HS-27A (cell line): ENCODE results near the gene SDC4.

Source experiments
- DNase-seq: peaks from one replicate; pipeline ENCODE4 v3.0.0-alpha.2; 2012; ENCODE audit warnings: low read depth, missing footprints

The SDC4 gene

DNA sequence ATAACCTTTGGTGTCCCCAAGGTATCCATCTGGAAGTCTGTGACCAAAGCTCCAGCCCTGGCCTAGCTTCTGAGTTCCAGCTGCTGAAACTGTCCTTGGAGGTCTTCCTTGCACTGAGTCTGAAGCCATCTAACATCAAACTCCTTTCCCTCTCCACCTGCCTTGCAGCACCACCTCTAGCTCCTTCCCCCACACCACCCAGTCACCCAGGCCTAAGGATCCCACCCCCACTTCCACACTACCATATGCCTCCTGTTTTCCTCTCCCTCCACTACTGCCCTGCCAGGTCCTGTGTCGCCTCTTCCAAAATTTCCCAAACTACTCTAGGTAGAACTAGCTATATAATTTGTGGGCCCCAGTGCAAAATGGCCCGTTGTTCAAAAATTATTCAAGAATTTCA is 29.3 kb downstream of the SDC4 start:
- no peak for DNase-seq

DNA sequence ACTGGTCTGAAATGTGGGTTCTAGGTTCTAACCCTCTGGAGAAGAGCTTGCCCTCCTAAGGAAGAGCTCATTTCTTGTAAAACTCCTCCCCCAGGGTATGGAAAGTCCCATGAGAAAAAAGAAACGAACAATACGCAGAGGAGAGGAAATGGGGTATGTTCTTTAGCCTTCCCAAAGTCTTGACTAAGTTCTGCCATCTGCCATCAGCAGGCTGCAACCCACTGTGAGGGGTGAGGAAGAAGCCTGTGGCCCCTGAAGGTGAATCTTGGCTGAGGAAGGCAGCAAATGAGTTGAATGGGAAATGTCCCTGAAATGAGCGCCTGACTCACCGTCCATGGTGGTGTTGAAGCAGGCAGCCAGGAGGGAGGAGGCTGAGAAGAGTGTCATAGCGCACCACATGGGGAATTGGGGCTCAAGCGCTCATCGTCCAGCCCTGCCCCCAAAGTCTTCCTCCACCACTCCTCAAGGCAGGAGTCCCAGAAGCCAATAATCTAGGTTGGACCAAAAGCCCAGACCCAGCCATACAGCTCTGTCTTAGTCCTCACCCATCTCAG is 29.8 kb downstream of the SDC4 start:
- DNase-seq = no peak

DNA sequence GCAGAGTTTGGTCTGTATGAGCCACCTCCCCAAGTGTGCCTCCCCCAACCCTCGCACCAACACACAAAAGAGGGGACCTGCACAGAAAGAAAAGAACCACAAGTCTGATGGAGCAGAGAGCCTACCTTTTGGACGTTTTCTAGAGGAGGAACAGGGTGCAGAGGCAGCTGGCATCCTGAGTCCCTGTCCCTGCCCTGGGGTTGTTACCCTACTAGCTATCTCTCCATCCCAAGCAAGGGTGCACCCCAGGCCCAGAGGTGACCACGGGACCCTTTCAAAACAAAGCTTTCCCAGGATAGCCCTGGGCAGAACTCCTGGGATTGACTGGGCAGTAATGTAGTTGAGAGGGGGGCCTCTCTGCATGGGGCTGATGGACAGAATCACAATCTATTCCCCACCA is 30.4 kb downstream of the SDC4 start:
- DNase-seq = no peak

- DNase-seq = no peak
Measured at GRCh38 chr20:45316150-45317080, 31.8 kb downstream of the SDC4 start.

GRCh38 chr20:45315672-45316071 is 32.6 kb downstream of the SDC4 start:
- no peak for DNase-seq

DNA sequence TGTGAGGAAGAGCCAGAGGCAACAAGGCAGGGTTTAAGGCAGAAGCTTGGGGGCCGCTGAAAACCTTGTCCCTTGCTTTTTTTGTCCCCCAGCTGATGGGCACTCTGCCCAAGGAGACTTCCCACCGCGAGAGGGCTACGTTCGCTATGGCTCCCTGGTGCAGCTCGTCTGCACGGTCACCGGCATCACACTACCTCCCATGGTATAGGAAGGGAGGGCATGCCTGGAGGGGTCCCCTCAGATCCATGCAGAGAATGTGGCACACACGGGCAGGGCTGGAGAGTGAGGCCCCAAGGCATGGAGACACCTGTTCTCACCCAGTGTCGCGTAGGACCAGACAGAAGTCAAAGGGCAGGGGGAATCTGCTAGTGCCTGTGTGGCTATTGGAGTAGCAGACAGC is 34.3 kb downstream of the SDC4 start:
- no peak for DNase-seq

DNA sequence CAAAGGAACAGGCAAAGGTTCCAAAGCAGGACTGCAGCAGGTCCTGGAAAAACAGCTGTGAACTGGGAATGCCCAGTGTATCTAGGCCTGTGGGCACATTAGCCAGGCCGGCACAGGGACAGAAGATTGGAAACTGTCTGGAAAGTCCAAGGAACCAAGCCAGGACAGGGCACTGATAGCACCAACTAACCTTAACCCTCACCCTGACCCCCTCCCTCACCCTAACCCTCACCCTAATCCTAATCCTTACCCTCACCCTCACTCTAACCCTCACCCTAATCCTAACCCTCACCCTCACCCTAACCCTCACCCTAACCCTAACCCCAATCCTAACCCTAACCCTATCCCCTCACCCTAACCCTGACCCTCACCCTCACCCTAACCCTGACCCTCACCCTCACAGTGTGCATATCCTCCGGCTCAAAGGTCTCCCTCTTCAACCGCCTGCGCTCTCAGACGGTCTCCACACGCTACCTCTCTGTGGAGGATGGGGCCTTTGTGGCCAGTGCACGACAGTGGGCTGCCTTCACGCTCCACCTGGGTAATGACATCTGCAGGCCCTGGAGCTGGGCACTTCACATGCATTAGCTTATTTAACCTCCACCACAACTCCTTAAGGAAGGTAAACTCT is 35.0 kb downstream of the SDC4 start:
- no peak for DNase-seq

- DNase-seq = no peak
Measured at GRCh38 chr20:45312241-45312640, 36.0 kb downstream of the SDC4 start.

DNA sequence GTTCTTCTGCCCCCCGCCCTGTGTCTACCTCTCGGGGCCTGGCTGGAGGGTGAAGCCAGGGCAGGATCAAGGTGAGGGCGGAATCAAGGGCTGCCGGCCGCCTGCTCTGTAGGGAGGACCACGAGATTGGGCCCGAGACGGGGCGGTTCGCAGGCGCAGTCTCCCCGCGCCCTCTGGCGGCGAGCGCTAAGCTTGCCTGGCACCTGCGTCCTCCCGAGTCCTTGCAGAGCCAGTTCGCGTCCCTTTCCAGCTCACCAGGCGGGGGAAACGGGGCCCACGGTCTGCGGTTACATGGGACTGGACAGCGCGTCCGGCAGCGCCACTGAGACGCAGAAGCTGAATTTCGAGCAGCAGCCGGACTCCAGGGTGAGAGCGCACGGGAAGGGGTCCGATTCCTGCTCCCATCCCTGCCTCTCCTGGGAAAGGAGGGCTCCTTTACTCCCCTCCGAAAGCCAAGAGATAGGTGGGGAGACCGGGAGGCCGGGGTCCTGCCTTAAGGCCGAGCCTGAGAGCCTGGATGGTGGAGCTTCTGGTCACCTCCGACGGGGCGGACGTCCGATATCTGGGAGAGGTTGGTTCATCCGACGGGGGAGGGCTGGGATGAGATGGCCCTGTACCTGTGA is 36.5 kb downstream of the SDC4 start:
- no peak for DNase-seq

- DNase-seq = no peak
Measured at GRCh38 chr20:45309075-45309474, 39.1 kb downstream of the SDC4 start.

GRCh38 chr20:45308117-45308778 is 40.0 kb downstream of the SDC4 start, which contains the start of gene MATN4:
TSS of gene MATN4 (minus strand) at chr20:45308299. CDS start at chr20:45305582, 2,717 bp downstream.
- no peak for DNase-seq

GRCh38 chr20:45307076-45307640 is 41.1 kb downstream of the SDC4 start:
- DNase-seq = no peak

DNA sequence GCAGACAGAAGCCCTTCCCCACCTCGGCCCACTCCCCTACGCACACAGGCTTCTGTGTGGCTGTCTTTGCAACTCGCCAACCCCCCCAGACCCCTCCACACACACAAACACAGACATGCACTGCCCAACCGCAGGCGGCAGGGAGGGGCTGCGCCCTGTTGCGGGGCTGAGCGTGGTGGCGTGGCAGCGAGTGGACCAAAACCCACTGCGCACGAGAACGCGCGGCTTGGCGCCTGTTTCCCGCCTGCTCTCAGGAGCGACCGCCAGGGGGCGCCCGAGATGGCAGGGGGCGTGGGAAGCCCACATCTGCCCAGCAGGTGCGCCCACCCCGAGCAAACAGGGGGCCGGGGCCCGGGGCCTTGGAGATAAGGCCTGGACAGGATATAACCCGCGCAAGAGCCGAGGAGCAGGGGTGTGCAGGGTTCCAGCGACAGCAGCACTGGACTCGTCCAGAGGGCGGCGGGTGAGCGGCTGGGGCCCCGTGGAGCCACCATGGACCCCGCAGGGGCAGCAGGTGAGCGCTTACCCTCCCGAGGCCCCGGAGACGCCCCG is 41.7 kb downstream of the SDC4 start, which contains the start of gene RBPJL:
RBPJL (plus strand) TSS at position 410 of the 552 bp plus-strand sequence; CDS start at position 493, 83 bp downstream.
- DNase-seq = no peak

- no peak for DNase-seq
Measured at GRCh38 chr20:45305262-45305661, 43.0 kb downstream of the SDC4 start.

- no peak for DNase-seq
Measured at GRCh38 chr20:45304464-45304999, 43.7 kb downstream of the SDC4 start.

- no peak for DNase-seq
Measured at GRCh38 chr20:45303586-45304463, 44.4 kb downstream of the SDC4 start.

DNA sequence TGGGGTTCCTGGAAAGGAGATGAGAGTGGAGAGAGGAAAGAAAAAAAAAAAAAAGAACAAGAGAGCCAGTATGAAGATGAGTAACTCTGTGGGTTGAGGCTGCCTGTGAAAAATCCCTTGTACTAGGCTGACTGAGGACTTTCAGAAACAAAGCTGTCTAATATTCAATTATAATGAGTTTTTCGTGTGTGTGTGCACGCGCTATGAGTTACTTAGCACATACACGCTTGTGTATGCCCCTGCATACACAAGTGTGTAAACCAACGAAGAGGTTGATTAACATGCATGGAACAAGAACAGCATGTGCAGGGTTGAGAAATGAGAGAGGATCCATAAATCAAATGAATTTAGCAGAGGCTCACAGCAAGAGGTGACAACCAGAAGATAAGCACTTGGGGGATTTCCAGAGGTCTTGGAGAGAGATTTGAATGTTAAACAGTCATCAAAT is 46.4 kb downstream of the SDC4 start:
- DNase-seq = no peak

- no peak for DNase-seq
Measured at GRCh38 chr20:45300961-45301360, 47.3 kb downstream of the SDC4 start.

GRCh38 chr20:45299786-45300185 is 48.4 kb downstream of the SDC4 start:
- no peak for DNase-seq
